HEK293 (cell line): ENCODE data around the gene CLEC19A.
A peak's percentile ranks its signal among the peaks of the same experiment; 100 is the strongest.

Source experiments
- CTCF ChIA-PET: fragments of 350-600 bp; formaldehyde crosslinking; extraction: SDS; loops from one replicate; lab custom pipeline; 2021; ENCODE audit warnings: antibody characterized with exemption; lab: Yijun Ruan, JAX
- POLR2A ChIA-PET: fragments of 300-600 bp; formaldehyde crosslinking; extraction: SDS; loops from one replicate; lab custom pipeline; 2020; ENCODE audit warnings: antibody characterized with exemption, inconsistent platforms; lab: Yijun Ruan, JAX
- H3K27ac ChIP-seq: fragments of 200-500 bp; sonication (Bioruptor generic); 2 replicates; pipeline ENCODE4 v1.5.1; 2014; ENCODE audit warnings: low read depth, low read length, control low read depth, inconsistent platforms; ENCODE audit errors: extremely low read depth
- H3K36me3 ChIP-seq, 2 experiments: fragments of 200-500 bp in 1 of 2; sonication (Bioruptor generic) in 1 of 2; 1 replicate in 1 of 2; 2 replicates in 1 of 2; pipeline ENCODE4 v1.5.1; 2014 to 2017; ENCODE audit warnings: inconsistent platforms in 2 of 2, low read length in 2 of 2; ENCODE audit not compliant: control insufficient read depth in 2 of 2, insufficient read depth in 1 of 2
- H3K4me1 ChIP-seq: fragments of 200-500 bp; sonication (Bioruptor generic); 2 replicates; pipeline ENCODE4 v1.5.1; 2014; ENCODE audit warnings: mild to moderate bottlenecking, low read length, inconsistent platforms; ENCODE audit not compliant: control insufficient read depth, insufficient read depth
- H3K4me3 ChIP-seq: 2 replicates; pipeline ENCODE4 v1.5.1; 2011; ENCODE audit warnings: low read depth, mild to moderate bottlenecking, control low read depth, low read length, moderate library complexity
- H3K9me3 ChIP-seq: fragments of 200-500 bp; sonication (Bioruptor generic); 2 replicates; pipeline ENCODE4 v1.5.1; 2014; ENCODE audit warnings: low read depth, low read length, inconsistent platforms; ENCODE audit not compliant: control insufficient read depth, insufficient read depth
- EGR2 ChIP-seq: fragments of 450-650 bp; formaldehyde crosslinking; IDR thresholded peaks from 2 replicates; pipeline ENCODE4 v1.5.1; 2016; ENCODE audit warnings: low read depth, missing biosample characterization, missing genetic modification characterization
- FEZF1 ChIP-seq: fragments of 450-650 bp; formaldehyde crosslinking; IDR thresholded peaks from 2 replicates; pipeline ENCODE4 v1.5.1; 2016; ENCODE audit warnings: missing biosample characterization, missing genetic modification characterization
- ZFHX2 ChIP-seq: fragments of 450-650 bp; formaldehyde crosslinking; conservative IDR thresholded peaks from 2 replicates; pipeline ENCODE4 v1.5.1; 2016; ENCODE audit warnings: missing biosample characterization, missing genetic modification characterization
- ZNF10 ChIP-seq: fragments of 450-650 bp; formaldehyde crosslinking; IDR thresholded peaks from 2 replicates; pipeline ENCODE4 v1.5.1; 2017; ENCODE audit warnings: missing biosample characterization, missing genetic modification characterization
- ZNF16 ChIP-seq: fragments of 450-650 bp; formaldehyde crosslinking; IDR thresholded peaks from 2 replicates; pipeline ENCODE4 v1.5.1; 2016; ENCODE audit warnings: low read depth, missing biosample characterization, missing genetic modification characterization
- ZNF184 ChIP-seq: fragments of 450-650 bp; IDR thresholded peaks from 2 replicates; pipeline ENCODE4 v1.5.1; 2018; ENCODE audit warnings: missing biosample characterization, mild to moderate bottlenecking, missing genetic modification characterization
- ZNF214 ChIP-seq: fragments of 450-650 bp; formaldehyde crosslinking; IDR thresholded peaks from 2 replicates; pipeline ENCODE4 v1.5.1; 2017; ENCODE audit warnings: missing biosample characterization, mild to moderate bottlenecking, missing genetic modification characterization, borderline replicate concordance
- ZNF747 ChIP-seq: fragments of 450-650 bp; formaldehyde crosslinking; IDR thresholded peaks from 2 replicates; pipeline ENCODE4 v1.5.1; 2016; ENCODE audit warnings: missing biosample characterization, missing genetic modification characterization
- ZNF776 ChIP-seq: fragments of 450-650 bp; formaldehyde crosslinking; IDR thresholded peaks from 2 replicates; pipeline ENCODE4 v1.5.0; 2017; ENCODE audit warnings: missing biosample characterization, missing genetic modification characterization, borderline replicate concordance
- ZXDB ChIP-seq: fragments of 450-650 bp; formaldehyde crosslinking; IDR thresholded peaks from 2 replicates; pipeline ENCODE4 v1.5.1; 2016; ENCODE audit warnings: missing biosample characterization, missing genetic modification characterization
- TF ChIP-seq, protein P1 (sequence below): fragments of 450-650 bp; formaldehyde crosslinking; IDR thresholded peaks from 2 replicates; pipeline ENCODE4 v1.5.1; 2017; ENCODE audit warnings: missing biosample characterization, missing genetic modification characterization
- TF ChIP-seq, protein P2 (sequence below): fragments of 450-650 bp; formaldehyde crosslinking; IDR thresholded peaks from 2 replicates; pipeline ENCODE4 v1.5.1; 2016; ENCODE audit warnings: missing biosample characterization, missing genetic modification characterization
- TF ChIP-seq, protein P3 (sequence below): fragments of 450-650 bp; formaldehyde crosslinking; IDR thresholded peaks from 2 replicates; pipeline ENCODE4 v1.5.1; 2017; ENCODE audit warnings: missing biosample characterization, missing genetic modification characterization

Gene CLEC19A

DNA sequence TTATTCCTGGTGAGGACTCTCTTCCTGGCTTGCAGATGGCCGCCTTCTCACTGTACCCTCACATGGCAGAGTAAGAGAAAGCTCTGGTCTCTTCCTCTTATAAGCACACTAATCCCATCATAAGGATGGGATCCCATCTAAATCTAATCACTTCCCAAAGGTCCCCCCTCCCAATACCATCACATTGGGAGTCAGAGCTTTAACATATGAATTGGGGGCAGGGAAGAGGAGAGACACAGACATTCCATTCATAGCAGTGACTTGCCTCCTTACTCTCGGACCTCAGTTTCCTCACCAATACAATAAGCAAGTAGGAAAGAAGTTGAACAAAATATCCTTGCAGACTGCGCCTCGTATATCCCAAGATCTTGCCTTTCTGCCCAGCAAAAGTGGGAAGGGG lies 1.7 kb downstream of the CLEC19A start (continued):
- TF ChIP-seq ZXDB (tag by site-specific recombination), result no peak
- no peak for TF ChIP-seq ZNF747
- TF ChIP-seq ZNF10 (tag by site-specific recombination), result no peak
- TF ChIP-seq ZNF214 (tag by site-specific recombination), result no peak
- no peak for TF ChIP-seq ZNF184
- TF ChIP-seq, all 188 proteins: peak for 0

DNA sequence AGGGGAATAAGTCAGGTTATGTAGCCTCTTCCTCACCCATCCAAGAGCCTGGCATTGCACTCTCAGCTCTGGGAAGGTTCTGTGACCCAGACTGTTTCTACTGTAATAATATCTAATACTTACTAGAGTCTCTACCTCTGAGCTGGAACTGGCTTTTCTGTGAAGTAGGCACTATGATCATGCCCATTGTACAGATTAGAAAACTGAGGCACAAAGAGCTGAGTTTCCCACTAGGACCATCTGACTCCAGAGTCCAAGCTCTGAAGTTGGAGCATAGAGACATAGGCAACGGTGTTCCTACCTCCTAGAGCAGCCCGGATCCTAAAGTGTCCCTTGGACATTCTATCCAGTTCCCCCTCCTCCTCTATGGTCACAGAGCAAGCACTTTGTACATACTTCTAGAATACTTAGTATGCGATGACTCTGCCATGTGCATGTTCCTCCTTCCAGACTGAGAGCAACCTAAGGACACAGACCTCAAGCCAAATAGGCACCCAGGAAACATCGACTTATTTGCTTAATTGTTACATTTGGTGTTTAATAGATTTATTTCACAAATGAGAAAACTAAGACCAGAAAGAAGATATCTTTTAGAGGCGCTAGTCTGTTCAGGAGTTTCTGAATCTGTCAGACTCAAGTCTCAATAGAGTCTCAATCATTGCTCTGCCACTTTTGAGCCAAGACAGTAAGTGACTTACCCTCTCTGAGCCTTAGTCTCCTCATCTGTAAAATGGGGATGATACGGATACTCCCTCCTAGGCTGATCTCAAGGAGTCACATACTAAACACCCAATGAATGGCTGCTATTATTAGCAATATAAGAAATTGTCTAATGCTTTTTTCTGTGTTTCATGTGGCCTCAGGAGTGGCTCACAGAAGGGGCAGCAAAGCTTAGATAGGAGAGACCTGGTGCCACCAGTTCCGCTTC lies 3.6 kb downstream of the CLEC19A start:
- ChIA-PET POLR2A (no interaction called here), CTCF (interaction anchor here (0.6 to 0.7 kb wide), 2 partner anchors 204 to 213 kb away, joined by 3 to 9 read pairs; no protein-coding TSS in a partner anchor)
- Histone ChIP-seq H3K36me3 (no peaks in the 10 kb centered on the region), H3K27ac (no peak overlapping the region), H3K9me3 (no peaks in the 10 kb centered on the region), H3K4me3 (no peak overlapping the region), H3K4me1 (no peaks in the 10 kb centered on the region)
- no peak for TF ChIP-seq FEZF1
- TF ChIP-seq ZNF776 (tag by site-specific recombination), result no peak

DNA sequence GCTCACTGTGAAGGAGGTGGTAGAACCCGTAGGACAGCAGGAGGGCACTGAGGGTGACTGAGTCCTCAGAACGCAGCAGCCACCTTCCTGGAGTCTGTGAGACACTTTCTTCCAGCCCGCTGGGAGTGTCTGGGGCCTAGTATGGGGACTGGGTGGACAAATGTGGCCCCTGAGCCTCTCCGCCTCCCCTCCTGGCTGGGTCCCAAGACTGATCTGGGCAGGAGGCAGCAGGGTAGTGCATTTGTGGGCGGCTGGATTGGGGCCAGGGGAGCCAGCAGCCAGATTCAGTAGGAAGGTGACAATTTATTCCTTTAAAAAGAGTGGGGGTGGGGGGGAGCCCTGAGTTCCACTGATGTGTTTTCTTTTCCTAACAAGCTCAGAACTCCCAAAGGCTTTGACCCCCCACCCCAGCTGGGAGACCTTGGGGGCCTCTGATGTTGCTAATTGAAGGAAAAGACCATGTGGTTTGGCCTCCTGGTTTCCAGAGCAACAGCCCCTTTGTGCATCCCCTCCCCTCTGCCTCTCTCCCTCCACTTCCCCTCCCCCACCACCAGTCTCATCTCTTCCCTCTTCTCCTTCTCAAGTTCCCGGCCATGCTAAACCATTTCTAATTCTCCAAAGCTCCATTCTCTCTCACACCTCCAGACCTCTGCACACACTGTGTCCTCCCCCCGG lies 4.4 kb downstream of the CLEC19A start:
- Histone ChIP-seq H3K4me1 (no peaks in the 10 kb centered on the region), H3K4me3 (no peak overlapping the region), H3K9me3 (no peaks in the 10 kb centered on the region), H3K27ac (no peak overlapping the region), H3K36me3 (no peaks in the 10 kb centered on the region)
- ChIA-PET CTCF (no interaction called here), POLR2A (no interaction called here)
- TF ChIP-seq, protein P1, sequence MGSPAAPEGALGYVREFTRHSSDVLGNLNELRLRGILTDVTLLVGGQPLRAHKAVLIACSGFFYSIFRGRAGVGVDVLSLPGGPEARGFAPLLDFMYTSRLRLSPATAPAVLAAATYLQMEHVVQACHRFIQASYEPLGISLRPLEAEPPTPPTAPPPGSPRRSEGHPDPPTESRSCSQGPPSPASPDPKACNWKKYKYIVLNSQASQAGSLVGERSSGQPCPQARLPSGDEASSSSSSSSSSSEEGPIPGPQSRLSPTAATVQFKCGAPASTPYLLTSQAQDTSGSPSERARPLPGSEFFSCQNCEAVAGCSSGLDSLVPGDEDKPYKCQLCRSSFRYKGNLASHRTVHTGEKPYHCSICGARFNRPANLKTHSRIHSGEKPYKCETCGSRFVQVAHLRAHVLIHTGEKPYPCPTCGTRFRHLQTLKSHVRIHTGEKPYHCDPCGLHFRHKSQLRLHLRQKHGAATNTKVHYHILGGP (tag by site-specific recombination), result no peak
- TF ChIP-seq EGR2 (tag by site-specific recombination) (peak; percentile 81), ZFHX2 (tag by site-specific recombination) (peak; percentile 83), ZNF16 (tag by site-specific recombination) (0 out of 2 replicates have a peak, but pooled peaks have one; percentile 22)
- TF ChIP-seq, protein P2, sequence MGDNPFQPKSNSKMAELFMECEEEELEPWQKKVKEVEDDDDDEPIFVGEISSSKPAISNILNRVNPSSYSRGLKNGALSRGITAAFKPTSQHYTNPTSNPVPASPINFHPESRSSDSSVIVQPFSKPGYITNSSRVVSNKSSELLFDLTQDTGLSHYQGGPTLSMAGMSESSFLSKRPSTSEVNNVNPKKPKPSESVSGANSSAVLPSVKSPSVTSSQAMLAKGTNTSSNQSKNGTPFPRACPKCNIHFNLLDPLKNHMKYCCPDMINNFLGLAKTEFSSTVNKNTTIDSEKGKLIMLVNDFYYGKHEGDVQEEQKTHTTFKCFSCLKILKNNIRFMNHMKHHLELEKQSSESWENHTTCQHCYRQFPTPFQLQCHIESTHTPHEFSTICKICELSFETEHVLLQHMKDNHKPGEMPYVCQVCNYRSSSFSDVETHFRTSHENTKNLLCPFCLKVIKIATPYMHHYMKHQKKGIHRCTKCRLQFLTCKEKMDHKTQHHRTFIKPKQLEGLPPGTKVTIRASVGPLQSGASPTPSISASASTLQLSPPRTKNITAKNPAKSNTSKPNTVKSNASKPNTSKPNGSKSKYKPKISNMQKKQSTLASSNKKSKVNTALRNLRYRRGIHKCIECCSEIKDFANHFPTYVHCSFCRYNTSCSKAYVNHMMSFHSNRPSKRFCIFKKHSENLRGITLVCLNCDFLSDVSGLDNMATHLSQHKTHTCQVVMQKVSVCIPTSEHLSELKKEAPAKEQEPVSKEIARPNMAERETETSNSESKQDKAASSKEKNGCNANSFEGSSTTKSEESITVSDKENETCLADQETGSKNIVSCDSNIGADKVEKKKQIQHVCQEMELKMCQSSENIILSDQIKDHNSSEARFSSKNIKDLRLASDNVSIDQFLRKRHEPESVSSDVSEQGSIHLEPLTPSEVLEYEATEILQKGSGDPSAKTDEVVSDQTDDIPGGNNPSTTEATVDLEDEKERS (tag by site-specific recombination), result no peak
- TF ChIP-seq, protein P3, sequence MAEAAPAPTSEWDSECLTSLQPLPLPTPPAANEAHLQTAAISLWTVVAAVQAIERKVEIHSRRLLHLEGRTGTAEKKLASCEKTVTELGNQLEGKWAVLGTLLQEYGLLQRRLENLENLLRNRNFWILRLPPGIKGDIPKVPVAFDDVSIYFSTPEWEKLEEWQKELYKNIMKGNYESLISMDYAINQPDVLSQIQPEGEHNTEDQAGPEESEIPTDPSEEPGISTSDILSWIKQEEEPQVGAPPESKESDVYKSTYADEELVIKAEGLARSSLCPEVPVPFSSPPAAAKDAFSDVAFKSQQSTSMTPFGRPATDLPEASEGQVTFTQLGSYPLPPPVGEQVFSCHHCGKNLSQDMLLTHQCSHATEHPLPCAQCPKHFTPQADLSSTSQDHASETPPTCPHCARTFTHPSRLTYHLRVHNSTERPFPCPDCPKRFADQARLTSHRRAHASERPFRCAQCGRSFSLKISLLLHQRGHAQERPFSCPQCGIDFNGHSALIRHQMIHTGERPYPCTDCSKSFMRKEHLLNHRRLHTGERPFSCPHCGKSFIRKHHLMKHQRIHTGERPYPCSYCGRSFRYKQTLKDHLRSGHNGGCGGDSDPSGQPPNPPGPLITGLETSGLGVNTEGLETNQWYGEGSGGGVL (tag by site-specific recombination), result peak; percentile 61
